T-helper 2 cell (primary cell): ENCODE data around the gene ZC3HAV1L.
A peak's percentile ranks its signal among the peaks of the same experiment; 100 is the strongest.
"Not testable (repeated sequence)": the region's sequence is repeated elsewhere in the genome, so short reads cannot be mapped to it uniquely, and the experiment has no call there.

Experiments
- DNase-seq, 5 experiments: peaks; one replicate each; pipeline versions ENCODE4 v3.0.0 to v3.0.0-alpha.2; 2012 to 2022

Gene ZC3HAV1L

GRCh38 chr7:139051655-139052054 lies 15.8 kb upstream of the ZC3HAV1L start:
- DNase-seq: no peak

- DNase-seq: no peak
Measured at GRCh38 chr7:139049936-139050335, 14.1 kb upstream of the ZC3HAV1L start.

DNA sequence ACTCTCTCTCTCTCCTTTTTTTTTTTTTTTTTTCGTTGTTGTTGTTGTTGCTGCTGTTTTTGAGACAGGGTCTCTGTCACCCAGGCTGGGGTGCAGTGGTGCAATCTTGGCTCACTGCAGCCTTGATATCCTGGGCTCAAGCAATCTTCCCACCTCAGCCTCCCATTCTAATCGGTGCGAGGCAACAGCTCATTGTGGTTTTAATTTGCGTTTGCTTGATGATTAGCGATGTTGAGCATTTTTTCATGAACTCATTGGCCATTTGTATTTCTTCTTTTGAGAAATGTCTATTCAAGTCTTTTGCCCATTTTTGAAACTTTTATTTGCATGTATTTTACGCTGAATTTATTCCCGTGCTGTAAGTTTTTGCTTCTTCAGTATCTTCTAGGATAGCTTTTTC lies 13.3 kb upstream of the ZC3HAV1L start:
- no peak for DNase-seq

GRCh38 chr7:139047970-139048369 lies 12.1 kb upstream of the ZC3HAV1L start:
- DNase-seq: peak in 1 of 5 experiments; percentile 85

DNA sequence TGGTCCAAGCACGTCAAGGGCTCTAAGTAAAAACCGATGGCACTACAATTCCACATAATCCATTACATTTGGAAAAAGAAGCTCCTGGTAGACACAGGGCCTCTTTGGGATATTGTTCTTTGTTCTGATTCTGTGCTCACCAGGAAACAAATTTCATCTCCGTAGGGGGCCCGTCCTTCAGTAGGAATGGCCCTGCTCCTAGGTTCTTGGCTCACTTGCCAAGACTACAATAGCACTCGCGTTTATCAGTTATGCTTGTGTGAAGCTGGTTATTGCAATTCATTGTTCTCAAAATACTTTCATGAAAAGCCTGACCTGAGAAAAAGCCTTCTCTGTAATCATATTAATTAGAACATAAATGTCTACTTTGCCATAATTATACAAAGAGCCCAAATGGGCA lies 10.3 kb upstream of the ZC3HAV1L start:
- DNase-seq: no peak

- peak in 2 of 5 experiments; percentile 28 to 87 for DNase-seq
Measured at GRCh38 chr7:139044813-139045794, 9.3 kb upstream of the ZC3HAV1L start.

- peak; percentile 23 to 95 (median 73) for DNase-seq
Measured at GRCh38 chr7:139043823-139044812, 8.3 kb upstream of the ZC3HAV1L start.

- peak in 1 of 5 experiments; percentile 50 for DNase-seq
Measured at GRCh38 chr7:139041378-139042085, 5.7 kb upstream of the ZC3HAV1L start.

- no peak for DNase-seq
Measured at GRCh38 chr7:139038691-139039090, 2.8 kb upstream of the ZC3HAV1L start.

GRCh38 chr7:139036901-139037300 lies 1.1 kb upstream of the ZC3HAV1L start:
- no peak for DNase-seq

DNA sequence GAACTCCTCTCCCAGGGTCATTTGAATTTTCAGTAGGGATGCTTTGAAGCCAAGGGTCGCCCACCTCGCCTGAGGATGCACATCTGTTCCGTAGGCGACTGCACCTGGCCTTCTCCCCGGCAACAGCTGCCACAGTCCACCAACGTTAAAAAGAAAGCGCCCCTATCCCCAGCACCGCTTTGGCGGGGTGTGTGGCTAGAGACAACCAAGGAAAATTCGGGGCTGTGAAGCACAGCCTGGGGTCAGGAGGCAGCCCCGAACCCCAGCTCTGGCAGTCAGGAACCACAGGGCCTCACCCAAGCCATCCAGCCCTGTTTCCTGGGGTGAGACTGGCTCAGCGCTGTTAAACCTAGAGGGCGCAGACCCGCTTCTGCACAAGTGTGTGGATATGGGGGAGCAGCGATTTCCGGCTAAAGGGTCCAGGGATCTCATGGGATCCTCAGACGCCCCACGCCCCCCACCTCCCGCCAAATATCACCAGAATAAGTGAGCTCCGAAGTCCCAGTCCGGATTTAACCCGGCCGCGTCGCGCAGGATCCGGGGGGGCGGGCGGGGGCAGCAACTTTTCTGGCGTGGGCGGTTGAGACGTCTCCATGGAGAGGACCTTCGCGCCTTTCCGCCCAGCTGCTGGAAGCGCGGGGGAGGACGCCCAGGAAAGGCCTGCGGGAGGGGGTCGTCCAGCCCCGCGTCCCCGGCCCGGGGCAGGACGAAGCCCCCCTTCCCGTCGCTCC lies 822 bp downstream of the ZC3HAV1L start:
- DNase-seq: peak in 2 of 5 experiments; percentile 2 to 45

- DNase-seq: no peak
Measured at GRCh38 chr7:139034336-139034735, 1.5 kb downstream of the ZC3HAV1L start.

- peak in 1 of 5 experiments; percentile 58 for DNase-seq
Measured at GRCh38 chr7:139033346-139034114, 2.3 kb downstream of the ZC3HAV1L start.

- DNase-seq: no peak
Measured at GRCh38 chr7:139032473-139032872, 3.4 kb downstream of the ZC3HAV1L start.

DNA sequence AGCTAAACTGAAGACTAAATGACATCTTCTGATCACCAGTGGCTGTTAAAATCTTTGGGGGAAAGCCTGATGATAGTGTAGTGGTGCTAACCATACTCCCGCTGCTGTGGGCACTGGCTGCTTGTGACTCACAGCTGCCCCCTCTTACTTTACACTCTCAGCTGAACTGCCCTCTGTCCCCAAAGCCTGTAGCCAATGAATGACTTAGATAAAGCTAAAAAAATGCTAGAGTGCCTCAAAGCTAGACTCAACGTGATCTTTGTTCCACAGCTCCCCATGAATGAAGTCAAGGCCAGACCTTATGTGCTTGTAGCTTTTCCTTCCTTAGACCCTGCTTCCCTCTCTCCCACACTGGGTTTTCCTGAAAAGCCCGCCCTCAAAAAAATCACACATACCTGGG lies 6.5 kb downstream of the ZC3HAV1L start:
- no peak for DNase-seq

GRCh38 chr7:139026551-139026950 lies 9.3 kb downstream of the ZC3HAV1L start:
- DNase-seq: no peak

DNA sequence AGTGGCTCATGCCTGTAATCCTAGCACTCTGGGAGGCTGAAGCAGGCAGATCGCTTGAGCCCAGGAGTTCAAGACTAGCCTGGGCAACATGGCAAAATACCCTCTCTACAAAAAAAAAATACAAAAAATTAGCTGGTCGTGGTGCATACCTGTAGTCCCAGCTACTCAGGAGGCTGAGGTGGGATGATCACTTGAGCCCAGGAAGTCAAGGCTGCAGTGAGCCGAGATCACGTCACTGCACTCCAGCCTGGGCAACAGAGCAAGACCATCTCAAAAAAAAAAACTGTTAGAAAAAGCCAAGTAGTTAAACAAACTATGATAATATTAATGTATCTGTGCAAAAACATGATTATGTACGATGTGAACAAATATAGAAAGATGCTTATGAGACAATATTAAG lies 10.0 kb downstream of the ZC3HAV1L start:
- not testable (repeated sequence) for DNase-seq

- no peak for DNase-seq
Measured at GRCh38 chr7:139023076-139023475, 12.8 kb downstream of the ZC3HAV1L start.

DNA sequence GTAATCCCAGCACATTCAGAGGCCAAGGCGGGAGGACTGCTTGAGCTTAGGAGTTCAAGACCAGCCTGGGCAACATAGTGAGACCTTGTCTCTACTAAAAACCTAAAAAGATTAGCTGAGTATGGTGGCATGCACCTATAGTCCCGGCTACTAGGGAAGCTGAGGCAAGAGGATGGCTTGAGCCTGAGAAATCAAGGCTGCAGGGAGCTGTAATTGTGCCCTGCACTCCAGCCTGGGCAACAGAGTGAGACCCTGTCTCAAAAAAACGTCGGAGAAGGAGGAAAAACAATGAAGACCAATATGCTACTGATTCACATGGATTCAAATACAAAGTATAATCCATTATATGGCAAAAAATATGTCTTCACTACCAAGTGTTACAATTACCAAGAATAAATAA lies 13.6 kb downstream of the ZC3HAV1L start:
- DNase-seq: no peak

- no peak for DNase-seq
Measured at GRCh38 chr7:139018910-139019309, 16.9 kb downstream of the ZC3HAV1L start.
